Stimulated activated memory B cell treated with anti-CD40 and anti-IgM and Interleukin-4, amounts not matched to agents 10 μg/mL and 1 μg/mL and 100 μg/mL, for 72 hours (primary cell): ENCODE results near the gene VIPR2.
"Not testable (repeated sequence)": the region's sequence is repeated elsewhere in the genome, so short reads cannot be mapped to it uniquely, and the experiment has no call there.

Experiments
- ATAC-seq: fragments of 150-1000 bp; cut with Tn5 transposase; 2 replicates; pipeline ENCODE4 v1.10.0; 2021
- H3K27ac Mint-ChIP-seq: one replicate; pipeline ENCODE4 v1.8.0; 2022; ENCODE audit warnings: mild to moderate bottlenecking, mixed read lengths
- H3K27me3 Mint-ChIP-seq: one replicate; pipeline ENCODE4 v1.8.0; 2022; ENCODE audit warnings: mixed read lengths
- H3K36me3 Mint-ChIP-seq: one replicate; pipeline ENCODE4 v1.8.0; 2022; ENCODE audit warnings: mixed read lengths
- H3K4me1 Mint-ChIP-seq: one replicate; pipeline ENCODE4 v1.8.0; 2022; ENCODE audit warnings: mixed read lengths
- H3K4me3 Mint-ChIP-seq: one replicate; pipeline ENCODE4 v1.8.0; 2022; ENCODE audit warnings: mild to moderate bottlenecking, moderate library complexity, mixed read lengths
- H3K9me3 Mint-ChIP-seq: one replicate; pipeline ENCODE4 v1.8.0; 2022; ENCODE audit warnings: mixed read lengths

VIPR2 gene

GRCh38 chr7:159100281-159101082 is 44.2 kb downstream of the VIPR2 start:
- ATAC-seq, H3K27ac Mint-ChIP-seq: not testable (repeated sequence)
- H3K27me3 Mint-ChIP-seq, result peaks cover 12% of the 10 kb centered on the region

GRCh38 chr7:159099711-159100231 is 44.9 kb downstream of the VIPR2 start:
- Mint-ChIP-seq H3K4me3 (no peak overlapping the region), H3K4me1 (no peaks in the 10 kb centered on the region), H3K27ac (no peak overlapping the region), H3K9me3 (no peaks in the 10 kb centered on the region), H3K36me3 (no peaks in the 10 kb centered on the region), H3K27me3 (peaks cover 8% of the 10 kb centered on the region)
- ATAC-seq, result no peak

More at GRCh38 chr7:159100281-159101082, 44.2 kb downstream of the VIPR2 start:
- not testable (repeated sequence) for H3K4me1 Mint-ChIP-seq, H3K9me3 Mint-ChIP-seq, H3K36me3 Mint-ChIP-seq, H3K4me3 Mint-ChIP-seq

DNA sequence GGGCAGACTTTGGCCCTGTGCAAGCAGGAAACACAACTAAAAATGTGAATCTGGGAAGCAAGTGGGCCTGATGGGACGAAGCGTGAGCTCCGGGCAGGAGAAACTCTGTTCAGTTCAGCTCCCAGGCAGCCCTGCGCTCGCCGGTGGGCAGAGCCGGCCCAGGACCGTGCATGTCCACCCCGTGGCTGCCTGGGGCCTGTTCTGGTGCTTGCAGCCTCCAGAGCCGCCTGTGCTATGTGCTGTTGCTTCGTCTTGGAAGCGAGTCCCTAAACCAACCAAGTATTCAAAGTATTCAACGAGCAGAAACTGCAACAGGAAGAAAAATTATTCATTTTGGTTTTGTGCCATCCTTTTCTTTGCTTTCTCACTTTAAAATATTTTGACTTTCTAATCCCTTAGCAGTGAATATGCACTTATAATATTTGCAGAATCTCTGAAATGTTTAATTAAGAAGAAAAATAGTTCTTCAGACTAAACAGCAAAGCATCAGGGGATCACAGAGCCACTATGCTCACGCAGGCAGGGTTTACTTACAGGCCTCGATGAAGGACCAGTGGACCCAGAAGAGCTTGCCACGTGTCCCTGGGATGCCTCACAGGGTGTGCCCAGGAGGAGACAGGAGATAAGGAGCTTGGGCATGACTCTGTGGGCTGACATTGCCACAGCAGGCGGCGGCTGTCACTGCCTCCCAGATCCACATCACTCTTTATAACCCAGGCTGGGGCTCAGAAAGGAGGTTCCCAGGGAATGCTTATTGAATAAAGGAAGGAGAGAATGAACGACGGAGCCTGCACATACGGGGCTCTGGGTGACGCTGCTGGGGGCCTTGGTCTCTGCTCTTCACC is 45.6 kb downstream of the VIPR2 start:
- no peak overlapping the region for H3K4me3 Mint-ChIP-seq
- no peaks in the 10 kb centered on the region for H3K9me3 Mint-ChIP-seq
- no peak overlapping the region for H3K27ac Mint-ChIP-seq
- no peaks in the 10 kb centered on the region for H3K36me3 Mint-ChIP-seq
- peaks cover under 1% of the 10 kb centered on the region for H3K27me3 Mint-ChIP-seq
- H3K4me1 Mint-ChIP-seq, result no peaks in the 10 kb centered on the region
- no peak for ATAC-seq

GRCh38 chr7:159098424-159098786 is 46.3 kb downstream of the VIPR2 start:
- H3K27ac Mint-ChIP-seq, result no peak overlapping the region
- ATAC-seq, result no peak

DNA sequence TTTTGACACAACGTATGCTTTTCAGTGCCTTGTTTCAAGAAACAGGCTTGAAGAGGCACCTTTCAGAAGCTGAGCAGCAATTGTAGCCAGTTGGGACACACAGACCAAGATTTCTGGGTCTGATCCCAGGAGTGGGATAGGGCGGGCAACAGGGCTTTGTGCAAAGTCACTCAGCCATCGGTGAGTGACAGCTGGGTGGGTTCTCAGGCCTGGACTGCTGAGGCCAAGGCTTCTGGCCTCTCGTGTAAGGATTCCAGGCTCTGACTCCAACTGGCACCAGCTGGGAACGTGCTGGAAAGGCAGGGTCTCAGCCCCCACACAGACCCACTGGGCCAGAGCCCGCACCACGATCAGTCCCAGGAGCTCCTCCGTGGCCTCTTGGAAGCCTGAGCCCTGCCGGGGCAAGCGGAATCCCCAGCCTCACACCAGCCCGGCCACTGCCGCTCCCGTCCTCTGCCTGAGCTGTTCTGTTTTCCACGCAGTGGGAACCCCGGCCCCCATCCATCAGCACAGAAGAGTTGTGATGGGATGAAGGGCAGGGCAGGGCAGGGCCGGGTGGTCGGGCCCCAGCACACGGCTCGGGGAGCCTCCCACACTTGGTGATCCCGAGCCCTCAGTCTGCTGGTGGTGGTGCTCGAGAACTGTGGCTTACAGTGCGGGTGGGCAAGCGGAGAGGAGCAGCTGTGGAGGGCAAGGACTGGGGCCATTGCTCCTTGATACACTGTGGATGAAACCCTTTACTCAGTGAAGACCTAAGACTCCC is 46.8 kb downstream of the VIPR2 start:
- Mint-ChIP-seq H3K4me1 (no peaks in the 10 kb centered on the region), H3K27ac (no peak overlapping the region), H3K9me3 (no peaks in the 10 kb centered on the region), H3K36me3 (no peaks in the 10 kb centered on the region), H3K4me3 (no peak overlapping the region), H3K27me3 (no peaks in the 10 kb centered on the region)
- peak; percentile 13 for ATAC-seq

More at GRCh38 chr7:159098424-159098786, 46.3 kb downstream of the VIPR2 start:
- Mint-ChIP-seq H3K9me3 (no peaks in the 10 kb centered on the region), H3K36me3 (no peaks in the 10 kb centered on the region), H3K4me1 (no peaks in the 10 kb centered on the region), H3K4me3 (no peak overlapping the region), H3K27me3 (no peaks in the 10 kb centered on the region)

DNA sequence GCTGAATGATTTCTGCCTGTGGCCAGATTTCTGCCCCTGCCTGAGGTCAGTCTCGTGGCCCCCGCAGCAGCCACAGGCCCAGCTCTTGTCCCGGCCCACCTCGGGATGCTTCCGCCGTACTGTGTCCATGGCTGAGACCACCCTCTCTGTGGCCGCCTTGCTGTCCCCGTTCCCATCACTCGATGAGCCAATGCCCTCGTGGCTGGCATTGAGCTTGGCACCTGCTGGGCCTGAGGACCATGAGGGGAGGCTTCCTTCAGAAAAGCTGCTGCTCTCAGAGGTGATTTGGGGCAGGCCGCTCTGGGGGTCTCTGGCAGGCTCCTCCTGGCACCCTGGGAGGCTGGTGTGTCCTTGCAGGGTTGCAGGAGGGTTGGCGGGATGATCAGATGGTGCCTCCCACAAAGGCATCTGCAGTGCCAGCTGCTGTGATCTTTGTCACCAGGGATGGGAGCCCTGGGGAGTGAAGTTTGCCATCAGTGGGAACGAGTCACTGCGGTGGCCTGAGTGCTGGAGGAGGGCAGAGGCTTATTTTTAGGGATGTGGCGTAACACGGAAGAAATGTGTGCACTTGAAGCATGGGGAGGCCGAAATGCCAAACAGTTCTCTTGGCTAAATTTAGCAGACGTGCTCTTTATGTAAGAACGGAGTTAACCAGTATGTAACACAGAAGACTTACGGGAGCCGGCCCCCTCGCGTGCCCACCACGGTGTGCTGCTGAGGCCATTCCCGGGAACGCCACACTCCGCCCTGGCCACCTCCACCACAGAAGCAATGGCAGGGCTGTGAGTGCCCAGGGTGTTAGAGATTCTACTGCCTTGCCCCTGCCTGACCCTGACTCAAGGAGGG is 47.7 kb downstream of the VIPR2 start:
- Mint-ChIP-seq H3K4me1 (no peaks in the 10 kb centered on the region), H3K27ac (no peak overlapping the region), H3K4me3 (no peak overlapping the region), H3K9me3 (no peaks in the 10 kb centered on the region), H3K36me3 (no peaks in the 10 kb centered on the region), H3K27me3 (no peaks in the 10 kb centered on the region)
- no peak for ATAC-seq

- ATAC-seq, result no peak
- no peaks in the 10 kb centered on the region for H3K27me3 Mint-ChIP-seq
- H3K4me1 Mint-ChIP-seq, result no peaks in the 10 kb centered on the region
- no peaks in the 10 kb centered on the region for H3K9me3 Mint-ChIP-seq
- H3K27ac Mint-ChIP-seq, result no peak overlapping the region
- H3K4me3 Mint-ChIP-seq, result no peak overlapping the region
- no peaks in the 10 kb centered on the region for H3K36me3 Mint-ChIP-seq
Observed at GRCh38 chr7:159095979-159096411, 48.7 kb downstream of the VIPR2 start.

DNA sequence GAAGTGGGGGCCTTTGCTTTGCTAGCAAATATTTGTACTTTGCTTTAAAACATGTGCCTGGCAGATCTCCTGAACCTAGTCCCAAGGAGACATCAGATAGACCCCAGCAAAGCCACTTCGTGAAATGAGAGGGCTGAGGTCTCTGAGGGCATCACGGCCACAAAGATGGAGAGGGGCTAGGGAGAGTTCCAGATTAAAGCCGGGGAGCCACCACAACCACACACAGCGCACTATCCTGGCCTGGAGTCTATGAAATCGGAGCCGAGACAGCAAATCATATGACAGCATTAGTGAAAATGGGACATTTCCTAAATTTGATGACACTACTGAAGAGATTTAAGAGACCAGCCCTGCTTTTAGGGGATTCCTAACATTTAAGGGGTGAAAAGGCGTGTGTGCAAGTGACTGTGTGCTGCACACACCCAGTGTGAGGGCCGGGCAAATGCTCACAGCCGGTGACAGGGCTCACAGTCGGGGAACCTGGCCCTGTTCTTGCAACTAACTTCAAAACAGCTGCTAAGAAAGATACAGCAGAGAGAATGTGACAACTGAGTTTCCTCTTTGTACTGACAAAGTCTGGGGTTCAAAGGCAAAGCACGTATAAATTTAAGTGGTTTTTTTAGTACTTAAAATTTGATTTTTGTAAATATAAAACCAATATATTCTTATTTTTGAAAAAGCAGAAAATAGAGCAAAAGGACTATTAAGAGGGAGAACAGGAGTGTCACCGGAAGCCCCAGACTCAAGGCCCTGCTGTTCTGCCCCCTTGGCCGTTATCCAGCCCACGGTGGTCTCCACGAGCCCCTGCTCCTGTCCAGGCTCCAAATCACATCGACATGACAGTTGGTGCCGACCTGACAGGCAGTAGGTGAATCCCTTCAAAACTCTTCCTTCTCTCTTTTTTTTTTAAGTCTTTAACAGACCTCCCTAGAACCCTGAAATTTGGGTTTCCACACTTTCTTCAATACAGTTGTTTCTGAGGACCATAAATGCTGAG is 49.5 kb downstream of the VIPR2 start:
- Mint-ChIP-seq H3K4me1 (no peaks in the 10 kb centered on the region), H3K9me3 (no peaks in the 10 kb centered on the region), H3K4me3 (no peak overlapping the region), H3K36me3 (no peaks in the 10 kb centered on the region), H3K27me3 (no peaks in the 10 kb centered on the region), H3K27ac (no peak overlapping the region)
- no peak for ATAC-seq

GRCh38 chr7:159094023-159094740 is 50.5 kb downstream of the VIPR2 start:
- no peak for ATAC-seq

DNA sequence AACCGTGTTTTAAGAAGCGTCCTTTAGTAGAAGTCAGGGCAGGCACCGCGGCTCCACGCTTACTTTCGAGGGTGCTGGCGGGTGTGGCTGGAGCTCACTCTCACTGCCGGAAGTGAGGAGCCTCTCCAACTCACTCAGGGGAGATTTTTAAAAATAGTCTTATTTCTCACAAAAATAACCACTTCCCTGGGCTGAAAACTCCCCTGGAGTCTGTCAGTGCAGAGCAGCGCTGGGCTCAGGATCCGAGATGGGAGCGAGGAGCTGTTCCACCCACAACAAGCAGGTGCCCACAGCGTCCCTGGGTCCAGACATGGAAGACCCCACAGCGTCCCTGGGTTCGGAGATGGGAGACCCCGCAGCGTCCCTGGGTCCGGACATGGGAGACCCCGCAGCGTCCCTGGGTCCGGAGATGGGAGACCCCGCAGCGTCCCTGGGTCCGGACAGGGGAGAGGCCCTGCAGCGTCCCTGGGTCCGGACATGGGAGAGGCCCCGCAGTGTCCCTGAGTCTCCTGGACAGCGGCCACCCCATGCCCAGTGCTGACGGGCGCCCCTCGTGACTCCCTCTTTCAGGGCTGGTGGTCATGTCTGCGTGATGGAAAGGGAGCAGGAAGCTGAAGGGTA is 51.2 kb downstream of the VIPR2 start:
- no peaks in the 10 kb centered on the region for H3K27me3 Mint-ChIP-seq
- no peaks in the 10 kb centered on the region for H3K4me1 Mint-ChIP-seq
- no peak overlapping the region for H3K27ac Mint-ChIP-seq
- no peaks in the 10 kb centered on the region for H3K36me3 Mint-ChIP-seq
- H3K4me3 Mint-ChIP-seq, result no peak overlapping the region
- H3K9me3 Mint-ChIP-seq, result no peaks in the 10 kb centered on the region
- no peak for ATAC-seq

More at GRCh38 chr7:159094023-159094740, 50.5 kb downstream of the VIPR2 start:
- Mint-ChIP-seq H3K4me3 (no peak overlapping the region), H3K9me3 (no peaks in the 10 kb centered on the region), H3K27me3 (no peaks in the 10 kb centered on the region), H3K4me1 (no peaks in the 10 kb centered on the region), H3K36me3 (no peaks in the 10 kb centered on the region), H3K27ac (no peak overlapping the region)

- Mint-ChIP-seq H3K4me1 (no peaks in the 10 kb centered on the region), H3K9me3 (no peaks in the 10 kb centered on the region), H3K27me3 (no peaks in the 10 kb centered on the region), H3K27ac (no peak overlapping the region), H3K4me3 (no peak overlapping the region), H3K36me3 (no peaks in the 10 kb centered on the region)
- ATAC-seq, result no peak
Observed at GRCh38 chr7:159092701-159093121, 52.0 kb downstream of the VIPR2 start.
